ENCODE data around the gene RHBDL1. TPM values are rescaled to one million over a fixed set of nuclear protein-coding genes. Genes with fewer than 3 reads are reported as not detected.
A peak's percentile ranks its signal among the peaks of the same experiment; 100 is the strongest.

RHBDL1 gene
- total and polyA plus RNA-seq, 7 donors: 0.06 to 0.42 (median 0.13) TPM

GRCh38 chr16:726438-727290 lies 51.2 kb downstream of the RHBDL1 start, which contains the start of the genes CCDC78 and HAGHL:
Gene CCDC78, minus strand, starts transcription at chr16:726443. Its CDS starts 76 bp downstream, at chr16:726367.
Gene HAGHL, plus strand, starts transcription at chr16:727106. Its CDS starts 404 bp downstream, at chr16:727510.
- Histone ChIP-seq H3K4me3 (peak within 1 kb of the TSS; percentile 61), H3K9me3 (no peaks in the 10 kb centered on the region), H3K36me3 (ENCODE audit: insufficient read depth in 1 of 2, low read depth in 1 of 2) (peaks cover 0 to 29% of the 10 kb centered on the region in 2 donors), H3K4me1 (peaks cover 15% of the 10 kb centered on the region), H3K27ac (no peak within 1 kb of the TSS), H3K27me3 (ENCODE audit: insufficient read depth in 3 of 3, low read length in 2 of 3) (peaks cover 0 to 40% (median 19%) of the 10 kb centered on the region in 3 donors)
- ATAC-seq (peak in 3 of 4 donors; percentile 16 to 33 (median 26)), DNase-seq (peak in 1 of 2 donors; percentile 62)
- intact Hi-C loops (cut with DNase I): no loop called here
- no peak for TF ChIP-seq CTCF (IDR thresholded peaks at IDR 0.05)
- WGBS, 3 donors: 1 to 3% (median 2%) methylated on average over 50 to 88 of the region's 88 CpGs

GRCh38 chr16:727291-727977 lies 52.0 kb downstream of the RHBDL1 start:
- DNase-seq (no peak), ATAC-seq (peak in 1 of 4 donors; percentile 12)
- intact Hi-C loops (cut with DNase I): no loop called here
- no peaks in the 10 kb centered on the region for H3K9me3 ChIP-seq
- no peak overlapping the region for H3K27ac ChIP-seq
- no peak for TF ChIP-seq CTCF (IDR thresholded peaks at IDR 0.05)
- H3K4me3 ChIP-seq: peak overlapping the region; percentile 61
- H3K4me1 ChIP-seq: peaks cover 8% of the 10 kb centered on the region
- H3K27me3 ChIP-seq (ENCODE audit: insufficient read depth in 3 of 3, low read length in 2 of 3): peaks cover 0 to 40% (median 19%) of the 10 kb centered on the region in 3 donors
- H3K36me3 ChIP-seq (ENCODE audit: insufficient read depth in 1 of 2, low read depth in 1 of 2): peaks cover 0 to 32% of the 10 kb centered on the region in 2 donors
- WGBS, 3 donors: 1% methylated on average over 49 to 61 of the region's 61 CpGs

Other genes with a start within 250 kb of the RHBDL1 start
- 10 to 100 TPM; 15.5 to 32.1 (median 26.8) TPM for gene CAPN15, start 148.0 kb upstream of the RHBDL1 start, total RNA-seq
- 10 to 100 TPM; 14.9 to 26.4 (median 22.6) TPM for gene CAPN15, start 148.0 kb upstream of the RHBDL1 start, polyA plus RNA-seq
- not detected for gene PRR35, start 115.3 kb upstream of the RHBDL1 start, total RNA-seq
- not detected for gene PRR35, start 115.3 kb upstream of the RHBDL1 start, polyA plus RNA-seq
- gene NHLRC4, start 108.7 kb upstream of the RHBDL1 start, total RNA-seq: under 1 TPM in 3 of 4 donors, not detected in 1; 0.19 to 0.39 (median 0.27) TPM
- gene NHLRC4, start 108.7 kb upstream of the RHBDL1 start, polyA plus RNA-seq: under 1 TPM; 0.06 to 0.38 (median 0.27) TPM
- gene PIGQ, start 105.7 kb upstream of the RHBDL1 start, total RNA-seq: 10 to 100 TPM; 18.3 to 26.3 (median 22.0) TPM
- gene PIGQ, start 105.7 kb upstream of the RHBDL1 start, polyA plus RNA-seq: 10 to 100 TPM; 26.5 to 39.9 (median 27.2) TPM
- 10 to 100 TPM; 12.3 to 20.2 (median 14.4) TPM for gene RAB40C, start 85.6 kb upstream of the RHBDL1 start, total RNA-seq
- gene RAB40C, start 85.6 kb upstream of the RHBDL1 start, polyA plus RNA-seq: 10 to 100 TPM; 14.7 to 16.3 (median 15.7) TPM
- 1 to 10 TPM in 2 of 4 donors, under 1 TPM in 2; 0.30 to 2.0 (median 0.82) TPM for gene WFIKKN1, start 44.7 kb upstream of the RHBDL1 start, total RNA-seq
- gene WFIKKN1, start 44.7 kb upstream of the RHBDL1 start, polyA plus RNA-seq: under 1 TPM; 0.31 to 0.61 (median 0.36) TPM
- 10 to 100 TPM; 42.4 to 55.6 (median 48.4) TPM for gene METTL26, start 39.4 kb upstream of the RHBDL1 start, total RNA-seq
- gene METTL26, start 39.4 kb upstream of the RHBDL1 start, polyA plus RNA-seq: 10 to 100 TPM; 90.8 to 97.8 (median 96.4) TPM
- 10 to 100 TPM; 61.6 to 80.2 (median 68.9) TPM for gene MCRIP2, start 33.8 kb upstream of the RHBDL1 start, total RNA-seq
- 100 to 1,000 TPM in 2 of 3 donors, 10 to 100 TPM in 1; 95.1 to 124 (median 108) TPM for gene MCRIP2, start 33.8 kb upstream of the RHBDL1 start, polyA plus RNA-seq
- 1 to 10 TPM; 4.0 to 9.6 (median 8.1) TPM for gene WDR90, start 26.3 kb upstream of the RHBDL1 start, total RNA-seq
- gene WDR90, start 26.3 kb upstream of the RHBDL1 start, polyA plus RNA-seq: 1 to 10 TPM; 5.6 to 9.7 (median 6.4) TPM
- 10 to 100 TPM; 38.8 to 56.8 (median 48.8) TPM for gene RHOT2, start 7.5 kb upstream of the RHBDL1 start, total RNA-seq
- 10 to 100 TPM; 47.7 to 75.8 (median 52.6) TPM for gene RHOT2, start 7.5 kb upstream of the RHBDL1 start, polyA plus RNA-seq
- 100 to 1,000 TPM; 108 to 150 (median 115) TPM for gene STUB1, start 4.7 kb downstream of the RHBDL1 start, total RNA-seq
- gene STUB1, start 4.7 kb downstream of the RHBDL1 start, polyA plus RNA-seq: 100 to 1,000 TPM; 127 to 147 (median 134) TPM
- 10 to 100 TPM; 19.1 to 27.5 (median 23.1) TPM for gene JMJD8, start 8.7 kb downstream of the RHBDL1 start, total RNA-seq
- gene JMJD8, start 8.7 kb downstream of the RHBDL1 start, polyA plus RNA-seq: 10 to 100 TPM; 25.5 to 63.5 (median 41.5) TPM
- gene WDR24, start 14.7 kb downstream of the RHBDL1 start, total RNA-seq: 10 to 100 TPM in 3 of 4 donors, 1 to 10 TPM in 1; 9.9 to 15.0 (median 12.1) TPM
- gene WDR24, start 14.7 kb downstream of the RHBDL1 start, polyA plus RNA-seq: 10 to 100 TPM in 1 of 3 donors, 1 to 10 TPM in 2; 5.2 to 15.8 (median 8.8) TPM
- gene FBXL16, start 30.1 kb downstream of the RHBDL1 start, total RNA-seq: under 1 TPM in 2 of 4 donors, not detected in 2; 0.08 TPM
- under 1 TPM; 0.04 to 0.16 (median 0.10) TPM for gene FBXL16, start 30.1 kb downstream of the RHBDL1 start, polyA plus RNA-seq
- 10 to 100 TPM; 19.6 to 25.8 (median 22.8) TPM for gene METRN, start 39.4 kb downstream of the RHBDL1 start, total RNA-seq
- 10 to 100 TPM; 17.9 to 28.0 (median 27.4) TPM for gene METRN, start 39.4 kb downstream of the RHBDL1 start, polyA plus RNA-seq
- gene ANTKMT, start 45.5 kb downstream of the RHBDL1 start, total RNA-seq: 10 to 100 TPM; 30.9 to 45.6 (median 34.5) TPM
- gene ANTKMT, start 45.5 kb downstream of the RHBDL1 start, polyA plus RNA-seq: 10 to 100 TPM; 16.1 to 56.0 (median 26.3) TPM
- under 1 TPM in 1 of 4 donors, not detected in 3; 0.11 TPM for gene CCDC78, start 50.8 kb downstream of the RHBDL1 start, total RNA-seq
- under 1 TPM in 2 of 3 donors, not detected in 1; 0.12 to 0.16 TPM for gene CCDC78, start 50.8 kb downstream of the RHBDL1 start, polyA plus RNA-seq
- 1 to 10 TPM in 1 of 4 donors, under 1 TPM in 3; 0.42 to 1.6 (median 0.71) TPM for gene HAGHL, start 51.4 kb downstream of the RHBDL1 start, total RNA-seq
- gene HAGHL, start 51.4 kb downstream of the RHBDL1 start, polyA plus RNA-seq: 1 to 10 TPM in 1 of 3 donors, under 1 TPM in 2; 0.38 to 4.4 (median 0.58) TPM
- 10 to 100 TPM; 12.3 to 25.9 (median 23.6) TPM for gene CIAO3, start 65.3 kb downstream of the RHBDL1 start, total RNA-seq
- gene CIAO3, start 65.3 kb downstream of the RHBDL1 start, polyA plus RNA-seq: 10 to 100 TPM; 26.7 to 43.0 (median 38.9) TPM
- gene MSLN, start 85.1 kb downstream of the RHBDL1 start, total RNA-seq: under 1 TPM in 1 of 4 donors, not detected in 3; 0.17 TPM
- under 1 TPM; 0.03 to 0.10 (median 0.08) TPM for gene MSLN, start 85.1 kb downstream of the RHBDL1 start, polyA plus RNA-seq
- gene RPUSD1, start 112.7 kb downstream of the RHBDL1 start, total RNA-seq: 10 to 100 TPM in 1 of 4 donors, 1 to 10 TPM in 3; 4.4 to 10.9 (median 7.6) TPM
- gene RPUSD1, start 112.7 kb downstream of the RHBDL1 start, polyA plus RNA-seq: 10 to 100 TPM; 11.7 to 25.7 (median 25.2) TPM
- gene CHTF18, start 112.9 kb downstream of the RHBDL1 start, total RNA-seq: 1 to 10 TPM; 2.5 to 4.5 (median 4.0) TPM
- gene CHTF18, start 112.9 kb downstream of the RHBDL1 start, polyA plus RNA-seq: 1 to 10 TPM; 1.7 to 8.4 (median 2.2) TPM
- gene GNG13, start 125.1 kb downstream of the RHBDL1 start, total RNA-seq: not detected
- not detected for gene GNG13, start 125.1 kb downstream of the RHBDL1 start, polyA plus RNA-seq